GM12878 (cell line): ENCODE measurements around the gene GRAMD1A.

Experiments used
- ATF2 ChIP-seq: IDR thresholded peaks from 2 replicates; pipeline ENCODE4 v1.6.1; 2012; ENCODE audit warnings: low read length, inconsistent platforms
- CHD1 ChIP-seq: IDR thresholded peaks from 2 replicates; pipeline ENCODE4 v1.6.1; 2012; ENCODE audit warnings: low read depth, low read length, improper control_type of control experiment
- CTCF ChIP-seq, 3 experiments: IDR thresholded peaks in 2 of 3; conservative IDR thresholded peaks in 1 of 3; 2 replicates each; pipeline ENCODE4 v1.5.1; 2011; ENCODE audit warnings: low read depth in 3 of 3, low read length in 3 of 3, mild to moderate bottlenecking in 3 of 3, control low read depth in 2 of 3, moderate library complexity in 2 of 3, inconsistent platforms in 1 of 3, mixed read lengths in 1 of 3; ENCODE audit not compliant: control insufficient read depth in 2 of 3, insufficient read depth in 1 of 3; ENCODE audit errors: extremely low read depth in 1 of 3
- JUND ChIP-seq: IDR thresholded peaks from 2 replicates; pipeline ENCODE4 v1.6.1; 2012; ENCODE audit warnings: low read depth, mild to moderate bottlenecking, low read length, improper control_type of control experiment, moderate library complexity
- MYC ChIP-seq: IDR thresholded peaks from 2 replicates; pipeline ENCODE4 v1.6.1; 2011; ENCODE audit warnings: mild to moderate bottlenecking, low read length, moderate library complexity, inconsistent platforms; ENCODE audit not compliant: insufficient read depth, insufficient replicate concordance, insufficient read length, severe bottlenecking
- NFIC ChIP-seq: IDR thresholded peaks from 2 replicates; pipeline ENCODE4 v1.6.1; 2012; ENCODE audit warnings: low read depth, mild to moderate bottlenecking, inconsistent platforms, low read length, moderate library complexity
- PAX8 ChIP-seq: fragments of 450-650 bp; IDR thresholded peaks from 2 replicates; pipeline ENCODE4 v1.6.1; 2017; ENCODE audit warnings: mild to moderate bottlenecking, moderate library complexity
- RAD51 ChIP-seq: fragments of 450-650 bp; IDR thresholded peaks from 2 replicates; pipeline ENCODE4 v1.6.1; 2016; ENCODE audit warnings: moderate library complexity, mild to moderate bottlenecking, inconsistent platforms
- REST ChIP-seq: IDR thresholded peaks from 2 replicates; pipeline ENCODE4 v1.6.1; 2012; ENCODE audit warnings: mild to moderate bottlenecking, low read depth, low read length
- SIN3A ChIP-seq: IDR thresholded peaks from 2 replicates; pipeline ENCODE4 v1.6.1; 2012; ENCODE audit warnings: low read depth, low read length, improper control_type of control experiment
- SPI1 ChIP-seq: IDR thresholded peaks from 2 replicates; pipeline ENCODE4 v1.6.1; 2011; ENCODE audit warnings: low read depth, mild to moderate bottlenecking, low read length, moderate library complexity, borderline replicate concordance; ENCODE audit not compliant: insufficient read depth
- ZNF207 ChIP-seq: fragments of 450-650 bp; IDR thresholded peaks from 2 replicates; pipeline ENCODE4 v1.6.1; 2014; ENCODE audit warnings: antibody characterized with exemption, mild to moderate bottlenecking, borderline replicate concordance
- ZNF274 ChIP-seq: IDR thresholded peaks from one replicate; pipeline ENCODE4 v1.8.0; 2011; ENCODE audit not compliant: insufficient read length, insufficient read depth

GRCh38 chr19:34975056-34975455 lies 25.1 kb upstream of the GRAMD1A start:
- TF ChIP-seq CHD1 (no peak), SPI1 (no peak), CTCF (IDR thresholded peaks at IDR 0.05 in 2 of 3, conservative IDR thresholded peaks at IDR 0.05 in 1 of 3; ENCODE audit: control insufficient read depth in 2 of 3, extremely low read depth in 1 of 3, insufficient read depth in 1 of 3, low read depth in 3 of 3, low read length in 3 of 3) (no peak), REST (no peak), JUND (no peak), SIN3A (no peak), MYC (no peak), NFIC (no peak), PAX8 (no peak), ZNF274 (no peak), ATF2 (no peak), ZNF207 (no peak), RAD51 (no peak)
